HAP-1 (cell line): ENCODE data around the gene POU6F2.
A peak's percentile ranks its signal among the peaks of the same experiment; 100 is the strongest.
"Not testable (repeated sequence)": the region's sequence is repeated elsewhere in the genome, so short reads cannot be mapped to it uniquely, and the experiment has no call there.

Experiments used
- DNase-seq, 2 experiments: peaks; one replicate each; pipeline ENCODE4 v3.0.0-alpha.2; 2016 to 2020; ENCODE audit warnings: low spot score in 2 of 2
- H3K27me3 ChIP-seq: fragments of 250-450 bp; sonication (Bioruptor Pico); 2 replicates; pipeline ENCODE4 v1.5.1; 2020; ENCODE audit warnings: low read depth, mild to moderate bottlenecking, moderate library complexity
- H3K36me3 ChIP-seq: fragments of 250-450 bp; sonication (Bioruptor Pico); replicated peaks from 2 replicates; pipeline ENCODE4 v1.5.1; 2020; ENCODE audit warnings: mild to moderate bottlenecking
- H3K4me1 ChIP-seq: fragments of 250-450 bp; sonication (Bioruptor Pico); 2 replicates; pipeline ENCODE4 v1.5.1; 2020; ENCODE audit warnings: mild to moderate bottlenecking
- H3K4me3 ChIP-seq: fragments of 250-450 bp; sonication (Bioruptor Pico); 2 replicates; pipeline ENCODE4 v1.5.1; 2020; ENCODE audit warnings: mild to moderate bottlenecking, moderate library complexity
- H3K9me3 ChIP-seq: fragments of 250-450 bp; sonication (Bioruptor Pico); 2 replicates; pipeline ENCODE4 v1.5.1; 2020; ENCODE audit warnings: mild to moderate bottlenecking, moderate library complexity
- in situ Hi-C: fragments of 300-500 bp; cut with MboI; formaldehyde crosslinking; loops from 3 replicates; pipeline ENCODE4 v1.14.3; 2020; ENCODE audit warnings: low sequenced_read_pairs, inconsistent platforms, mixed read lengths

The POU6F2 gene

GRCh38 chr7:38977685-38978084 lies at the start of gene POU6F2:
Gene POU6F2, plus strand, starts transcription at chr7:38977909. Its CDS starts 45 bp downstream, at chr7:38977954.
- Histone ChIP-seq H3K36me3 (no peaks in the 10 kb centered on the region), H3K27me3 (no peaks in the 10 kb centered on the region), H3K4me1 (peaks cover 2% of the 10 kb centered on the region), H3K4me3 (no peak within 1 kb of the TSS), H3K9me3 (no peaks in the 10 kb centered on the region)
- in situ Hi-C loops, result no loop called here
- no peak for DNase-seq

- Histone ChIP-seq H3K9me3 (no peaks in the 10 kb centered on the region), H3K27me3 (no peaks in the 10 kb centered on the region), H3K4me1 (peaks cover 20% of the 10 kb centered on the region), H3K36me3 (no peaks in the 10 kb centered on the region), H3K4me3 (no peak overlapping the region)
- no peak for DNase-seq
- in situ Hi-C loops, result no loop called here
These were observed 49.2 kb upstream of the POU6F2 start for GRCh38 chr7:38928506-38928905.

GRCh38 chr7:38929460-38930171 lies 48.1 kb upstream of the POU6F2 start:
- Histone ChIP-seq H3K9me3 (no peaks in the 10 kb centered on the region), H3K4me3 (no peak overlapping the region), H3K4me1 (peaks cover 20% of the 10 kb centered on the region), H3K27me3 (no peaks in the 10 kb centered on the region), H3K36me3 (no peaks in the 10 kb centered on the region)
- in situ Hi-C loops, result loop anchor here (5.0 kb wide), 1 partner anchor 538 kb away; no protein-coding TSS in a partner anchor
- DNase-seq, result peak; percentile 72 to 82

- no peaks in the 10 kb centered on the region for H3K36me3 ChIP-seq
- DNase-seq, result peak; percentile 80 to 93
- no peak overlapping the region for H3K4me3 ChIP-seq
- no peaks in the 10 kb centered on the region for H3K27me3 ChIP-seq
- peaks cover 20% of the 10 kb centered on the region for H3K4me1 ChIP-seq
- H3K9me3 ChIP-seq, result no peaks in the 10 kb centered on the region
- in situ Hi-C loops, result loop anchor here (5.0 kb wide), 1 partner anchor 535 kb away; no protein-coding TSS in a partner anchor
These were observed 45.1 kb upstream of the POU6F2 start for GRCh38 chr7:38932509-38933168.

- Histone ChIP-seq H3K27me3 (no peaks in the 10 kb centered on the region), H3K4me3 (no peak overlapping the region), H3K9me3 (no peaks in the 10 kb centered on the region), H3K4me1 (peaks cover 18% of the 10 kb centered on the region), H3K36me3 (no peaks in the 10 kb centered on the region)
- in situ Hi-C loops, result loop anchor here (5.0 kb wide), 1 partner anchor 533 kb away; no protein-coding TSS in a partner anchor
- no peak for DNase-seq
These were observed 43.7 kb upstream of the POU6F2 start for GRCh38 chr7:38934051-38934450.

GRCh38 chr7:38934536-38934935 lies 43.2 kb upstream of the POU6F2 start:
- Histone ChIP-seq H3K4me3 (no peak overlapping the region), H3K9me3 (no peaks in the 10 kb centered on the region), H3K36me3 (no peaks in the 10 kb centered on the region), H3K4me1 (peaks cover 13% of the 10 kb centered on the region), H3K27me3 (no peaks in the 10 kb centered on the region)
- DNase-seq, result no peak
- in situ Hi-C loops, result loop anchor here (5.0 kb wide), 1 partner anchor 533 kb away; no protein-coding TSS in a partner anchor

GRCh38 chr7:38936641-38937040 lies 41.1 kb upstream of the POU6F2 start:
- Histone ChIP-seq H3K4me1 (peaks cover 2% of the 10 kb centered on the region; the same call in 1 of the 2 replicates), H3K36me3 (no peaks in the 10 kb centered on the region), H3K9me3 (no peaks in the 10 kb centered on the region), H3K27me3 (no peaks in the 10 kb centered on the region), H3K4me3 (no peak overlapping the region)
- DNase-seq, result no peak
- in situ Hi-C loops, result no loop called here

GRCh38 chr7:38938001-38938485 lies 39.7 kb upstream of the POU6F2 start:
- no peak for DNase-seq
- Histone ChIP-seq H3K9me3 (no peaks in the 10 kb centered on the region), H3K4me3 (no peak overlapping the region), H3K4me1 (no peaks in the 10 kb centered on the region; the same call in 1 of the 2 replicates), H3K27me3 (no peaks in the 10 kb centered on the region), H3K36me3 (no peaks in the 10 kb centered on the region)
- in situ Hi-C loops, result no loop called here

- Histone ChIP-seq H3K4me3 (no peak overlapping the region), H3K9me3 (no peaks in the 10 kb centered on the region), H3K36me3 (no peaks in the 10 kb centered on the region), H3K27me3 (no peaks in the 10 kb centered on the region), H3K4me1 (no peaks in the 10 kb centered on the region)
- in situ Hi-C loops, result no loop called here
- DNase-seq, result no peak
These were observed 39.1 kb upstream of the POU6F2 start for GRCh38 chr7:38938589-38938988.

GRCh38 chr7:38940774-38941173 lies 36.9 kb upstream of the POU6F2 start:
- Histone ChIP-seq H3K36me3 (no peaks in the 10 kb centered on the region), H3K4me1 (no peaks in the 10 kb centered on the region), H3K4me3 (no peak overlapping the region), H3K27me3 (no peaks in the 10 kb centered on the region), H3K9me3 (no peaks in the 10 kb centered on the region)
- in situ Hi-C loops, result no loop called here
- no peak for DNase-seq

GRCh38 chr7:38942431-38943051 lies 35.2 kb upstream of the POU6F2 start:
- Histone ChIP-seq H3K36me3 (no peaks in the 10 kb centered on the region), H3K27me3 (no peaks in the 10 kb centered on the region), H3K4me1 (no peaks in the 10 kb centered on the region), H3K4me3 (no peak overlapping the region), H3K9me3 (no peaks in the 10 kb centered on the region)
- DNase-seq, result no peak
- in situ Hi-C loops, result no loop called here

GRCh38 chr7:38947541-38947940 lies 30.2 kb upstream of the POU6F2 start:
- DNase-seq, in situ Hi-C loops, H3K9me3 ChIP-seq, H3K27me3 ChIP-seq, H3K4me3 ChIP-seq, H3K36me3 ChIP-seq: not testable (repeated sequence)
- peaks cover 16% of the 10 kb centered on the region for H3K4me1 ChIP-seq

GRCh38 chr7:38950309-38950708 lies 27.4 kb upstream of the POU6F2 start:
- peak in 1 of 2 experiments; percentile 27 for DNase-seq
- H3K9me3 ChIP-seq, result no peaks in the 10 kb centered on the region
- H3K27me3 ChIP-seq, result no peaks in the 10 kb centered on the region
- H3K4me3 ChIP-seq, result no peak overlapping the region
- no peaks in the 10 kb centered on the region for H3K36me3 ChIP-seq
- in situ Hi-C loops, result no loop called here
- H3K4me1 ChIP-seq, result peaks cover 16% of the 10 kb centered on the region

- Histone ChIP-seq H3K36me3 (no peaks in the 10 kb centered on the region), H3K4me1 (peaks cover 16% of the 10 kb centered on the region), H3K27me3 (no peaks in the 10 kb centered on the region), H3K9me3 (no peaks in the 10 kb centered on the region), H3K4me3 (no peak overlapping the region)
- in situ Hi-C loops, result no loop called here
- peak in 1 of 2 experiments; percentile 76 for DNase-seq
These were observed 26.5 kb upstream of the POU6F2 start for GRCh38 chr7:38951213-38951612.
